ENCODE measurements around the gene SHE.

Gene SHE

DNA sequence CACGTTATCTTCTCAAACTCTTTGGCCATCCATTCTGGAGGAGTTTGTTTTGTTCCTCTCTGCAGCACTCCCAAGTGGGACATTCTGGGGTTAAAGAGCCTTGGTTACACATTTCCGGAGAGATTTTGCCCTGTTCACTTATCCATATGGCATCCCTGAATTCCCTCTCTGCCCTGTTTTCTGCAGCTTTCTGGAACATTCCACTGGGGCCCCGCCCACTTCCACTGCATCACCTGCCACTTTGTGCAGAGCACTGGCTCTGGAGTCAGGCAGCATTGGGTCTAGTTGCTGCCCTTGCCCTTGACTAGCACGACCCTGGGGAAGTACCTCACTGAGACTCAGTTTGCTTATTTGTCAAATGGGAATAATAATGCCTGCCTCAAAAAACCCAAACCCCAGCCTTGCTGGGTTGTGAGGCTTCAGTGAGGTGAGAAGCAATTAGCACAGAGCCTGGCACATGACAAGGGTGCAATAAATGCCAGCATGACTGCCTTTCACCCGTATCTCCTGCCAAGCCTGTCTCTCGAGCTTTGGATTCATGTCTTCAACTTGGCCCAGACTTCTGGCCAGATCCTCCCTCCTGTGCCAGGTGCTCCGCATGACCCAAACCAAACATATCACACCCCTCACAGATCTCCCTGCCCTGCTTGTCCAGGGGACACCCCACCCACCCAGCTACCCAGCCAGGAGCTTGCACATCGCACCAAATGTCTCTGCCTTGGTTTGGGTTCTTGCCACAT lies 58.8 kb downstream of the SHE start:
- no peak for DNase-seq

DNA sequence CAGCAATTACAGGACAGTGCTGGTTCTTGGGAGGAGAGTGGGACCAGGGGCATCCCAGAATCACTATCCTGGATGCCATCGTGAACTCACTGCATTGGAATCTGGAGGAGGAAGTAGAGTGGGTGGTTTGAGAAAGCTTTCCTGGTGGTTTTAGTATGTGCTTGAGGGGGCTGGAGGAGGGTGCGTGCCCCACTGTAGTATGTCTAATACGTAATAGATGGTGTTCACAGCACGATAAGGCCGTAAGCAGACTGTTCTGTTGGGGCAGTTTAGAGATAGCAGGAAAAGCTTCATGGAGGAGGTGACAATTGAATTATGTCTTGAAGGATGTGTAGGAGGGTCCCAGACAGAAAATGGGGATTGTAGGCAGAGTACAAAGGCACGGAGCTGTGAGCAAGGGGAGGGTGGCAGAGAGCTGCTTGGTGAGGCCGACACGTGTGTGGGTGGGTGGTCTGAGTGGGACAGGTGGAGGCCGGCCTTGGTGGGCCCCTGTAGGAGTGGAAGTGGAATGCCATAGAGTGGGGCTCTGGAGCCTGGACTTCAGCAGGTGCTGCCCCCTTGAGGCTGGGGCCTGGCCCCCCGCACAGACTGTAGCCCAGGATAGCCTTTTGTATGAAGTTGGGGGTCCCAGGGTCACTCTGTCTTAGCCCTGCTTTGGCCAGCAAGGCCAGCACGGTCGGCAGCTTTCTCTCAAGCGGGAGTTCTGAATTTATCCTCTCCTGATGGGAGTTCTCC lies 60.0 kb downstream of the SHE start:
- no peak for DNase-seq

DNA sequence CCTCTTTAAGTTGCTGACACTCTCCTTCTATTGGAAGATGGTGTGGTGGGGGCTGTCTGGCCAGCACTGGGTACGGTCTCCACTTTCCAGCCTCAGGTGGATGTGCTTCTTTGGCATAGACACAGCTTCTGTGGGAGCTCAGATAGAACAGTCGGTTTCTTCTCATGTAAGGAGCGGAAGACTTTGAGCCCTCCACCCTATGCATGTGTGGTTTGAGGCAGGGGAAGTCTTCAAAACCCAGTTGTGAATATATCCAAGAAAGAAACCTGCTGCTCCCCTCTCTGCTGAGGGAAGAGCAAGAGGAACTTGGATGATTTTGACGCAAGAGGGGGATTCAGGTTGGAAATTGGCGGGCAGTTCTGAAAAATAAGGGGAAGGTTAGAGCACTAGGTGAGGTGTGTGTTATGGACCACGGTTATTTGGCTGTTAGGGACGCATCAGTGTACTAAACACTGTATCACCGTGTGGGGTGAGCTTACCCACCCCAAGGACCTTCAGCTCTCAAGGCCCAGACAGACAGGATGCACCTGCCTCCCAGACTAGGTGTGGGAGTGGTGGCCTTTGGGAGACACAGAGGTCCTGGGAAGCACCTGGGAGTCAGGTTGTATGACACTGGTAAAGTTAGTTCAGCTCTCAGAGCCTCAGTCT lies 60.8 kb downstream of the SHE start:
- no peak for DNase-seq

DNA sequence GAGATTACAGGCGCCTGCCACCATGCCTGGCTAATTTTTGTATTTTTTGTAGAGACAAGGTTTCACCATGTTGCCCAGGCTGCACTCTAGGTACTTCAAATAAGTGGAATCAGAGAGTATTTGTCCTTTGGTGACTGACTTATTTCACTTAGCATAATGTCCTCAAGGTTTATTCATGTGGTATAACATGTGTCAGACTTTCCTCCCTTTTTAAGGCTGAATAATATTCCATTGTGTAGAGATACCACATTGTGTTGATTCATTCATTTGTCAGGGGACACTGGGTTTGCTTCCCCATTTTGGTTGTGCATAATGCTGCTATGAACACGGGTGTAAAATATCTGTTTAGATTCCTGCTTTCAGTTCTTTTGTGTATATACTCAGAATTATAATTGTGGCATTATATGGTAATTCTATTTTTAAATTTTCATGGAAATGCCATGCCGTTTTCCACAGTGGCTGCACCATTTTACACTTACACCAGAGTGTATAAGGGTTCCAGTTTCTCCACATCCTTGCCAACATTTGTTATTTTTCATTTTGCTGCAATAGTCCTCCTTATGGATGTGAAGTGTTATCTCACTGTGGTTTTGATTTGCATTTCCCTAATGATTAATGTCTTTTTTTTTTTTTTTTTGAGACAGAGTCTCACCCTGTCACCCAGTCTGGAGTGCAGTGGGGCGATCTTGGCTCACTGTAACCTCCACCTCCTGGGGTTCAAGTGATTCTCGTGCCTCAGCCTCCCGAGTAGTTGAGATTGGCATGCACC lies 62.0 kb downstream of the SHE start:
- no peak for DNase-seq

DNA sequence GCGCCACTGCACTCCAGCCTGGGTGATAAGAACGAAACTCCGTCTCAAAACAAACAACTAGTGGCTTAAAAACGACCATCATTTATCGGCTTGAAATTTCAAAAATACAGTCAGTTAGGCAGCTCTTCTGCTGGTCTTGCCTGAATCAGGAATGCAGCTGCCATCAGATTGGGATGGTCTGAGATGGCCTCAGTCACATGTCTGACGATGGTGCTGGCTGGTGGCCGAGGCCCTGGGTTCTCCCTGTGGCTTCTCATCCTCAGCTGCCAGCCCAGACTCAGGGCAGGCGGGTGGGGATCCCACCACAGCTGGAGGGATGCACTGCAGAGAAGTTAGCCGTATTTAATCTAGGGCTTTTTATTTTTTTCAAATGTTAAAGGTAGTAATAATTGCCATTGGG lies 65.8 kb downstream of the SHE start:
- no peak for DNase-seq

DNA sequence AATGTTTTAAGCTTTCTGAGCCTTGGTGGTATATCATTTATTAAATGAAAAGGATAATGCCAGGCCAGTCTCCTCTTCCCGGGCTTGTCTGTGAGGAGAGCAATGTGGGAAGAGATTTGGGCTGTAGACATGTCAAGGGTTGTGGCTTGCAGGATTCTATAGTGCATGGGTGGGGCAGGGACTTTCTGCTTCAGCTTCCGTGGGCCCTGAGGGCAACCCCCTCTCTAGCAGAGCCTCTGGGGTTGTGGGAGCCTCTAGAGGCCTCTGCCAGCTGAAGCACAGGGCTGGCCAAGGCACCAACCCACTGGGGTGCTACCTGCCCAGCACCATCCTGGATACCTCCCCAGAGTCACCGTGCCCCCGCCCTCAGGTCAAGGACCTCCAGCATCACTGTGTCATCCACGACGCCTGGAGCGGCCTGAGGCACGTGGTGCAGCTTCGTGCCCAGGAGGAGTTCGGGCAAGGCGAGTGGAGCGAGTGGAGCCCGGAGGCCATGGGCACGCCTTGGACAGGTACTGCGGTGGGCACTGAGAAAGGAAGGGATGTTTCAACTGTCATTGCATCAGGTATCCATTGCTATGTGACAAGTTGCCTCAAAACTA lies 66.5 kb downstream of the SHE start:
- no peak for DNase-seq

DNA sequence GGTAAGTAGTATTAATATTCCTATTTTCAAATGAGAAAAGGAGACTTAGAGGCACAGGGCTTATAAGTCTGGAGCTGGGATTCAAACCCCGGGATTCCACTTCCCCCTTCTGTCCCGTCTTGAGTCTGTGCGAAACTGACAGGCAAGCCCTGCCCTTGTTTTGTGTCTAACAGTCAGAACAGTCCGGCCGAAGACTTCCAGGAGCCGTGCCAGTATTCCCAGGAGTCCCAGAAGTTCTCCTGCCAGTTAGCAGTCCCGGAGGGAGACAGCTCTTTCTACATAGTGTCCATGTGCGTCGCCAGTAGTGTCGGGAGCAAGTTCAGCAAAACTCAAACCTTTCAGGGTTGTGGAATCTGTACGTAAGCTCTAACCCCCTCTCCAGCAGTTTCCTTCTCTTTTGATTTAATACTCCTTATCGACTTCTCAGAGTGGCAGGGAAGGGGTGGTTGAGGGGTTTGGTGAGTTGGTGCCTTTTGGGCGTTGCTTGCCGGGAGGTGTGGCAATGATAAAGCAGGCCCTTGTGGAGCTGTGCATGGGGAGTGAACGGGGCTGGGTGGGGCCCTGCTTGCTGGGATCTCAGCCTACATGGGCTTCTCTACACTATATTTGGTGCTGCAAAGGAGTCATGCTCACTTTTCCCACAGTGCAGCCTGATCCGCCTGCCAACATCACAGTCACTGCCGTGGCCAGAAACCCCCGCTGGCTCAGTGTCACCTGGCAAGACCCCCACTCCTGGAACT lies 67.7 kb downstream of the SHE start:
- DNase-seq = no peak

DNA sequence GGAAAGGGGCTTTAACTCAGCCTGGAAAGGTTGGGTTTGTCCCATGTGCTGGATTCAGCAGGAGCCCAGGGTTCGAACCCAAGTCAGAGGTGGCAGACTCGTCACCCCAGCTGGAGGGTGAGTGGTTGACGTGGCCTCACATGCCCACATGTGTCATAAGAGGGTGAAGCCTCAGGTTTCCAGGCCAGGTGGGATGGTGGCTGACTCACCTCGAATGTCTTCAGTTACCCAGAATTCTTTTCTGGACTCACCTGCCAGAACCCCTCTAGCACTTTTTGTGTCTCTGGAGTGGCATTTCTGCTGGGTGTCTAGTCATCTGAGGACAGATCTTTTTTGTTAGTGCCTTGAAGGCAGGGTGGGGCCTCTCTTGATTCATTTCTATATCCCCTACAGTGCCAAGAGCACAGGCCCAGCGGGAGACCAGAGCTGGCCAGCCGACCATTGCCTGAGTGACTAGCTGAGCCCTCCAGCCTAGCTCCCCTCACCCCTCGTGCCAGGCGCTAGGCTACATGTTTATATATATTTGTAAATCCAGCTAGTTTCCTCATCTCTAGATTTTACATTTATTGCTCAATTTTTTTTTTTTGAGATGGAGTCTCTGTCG lies 68.9 kb downstream of the SHE start:
- DNase-seq = peak; percentile 45

DNA sequence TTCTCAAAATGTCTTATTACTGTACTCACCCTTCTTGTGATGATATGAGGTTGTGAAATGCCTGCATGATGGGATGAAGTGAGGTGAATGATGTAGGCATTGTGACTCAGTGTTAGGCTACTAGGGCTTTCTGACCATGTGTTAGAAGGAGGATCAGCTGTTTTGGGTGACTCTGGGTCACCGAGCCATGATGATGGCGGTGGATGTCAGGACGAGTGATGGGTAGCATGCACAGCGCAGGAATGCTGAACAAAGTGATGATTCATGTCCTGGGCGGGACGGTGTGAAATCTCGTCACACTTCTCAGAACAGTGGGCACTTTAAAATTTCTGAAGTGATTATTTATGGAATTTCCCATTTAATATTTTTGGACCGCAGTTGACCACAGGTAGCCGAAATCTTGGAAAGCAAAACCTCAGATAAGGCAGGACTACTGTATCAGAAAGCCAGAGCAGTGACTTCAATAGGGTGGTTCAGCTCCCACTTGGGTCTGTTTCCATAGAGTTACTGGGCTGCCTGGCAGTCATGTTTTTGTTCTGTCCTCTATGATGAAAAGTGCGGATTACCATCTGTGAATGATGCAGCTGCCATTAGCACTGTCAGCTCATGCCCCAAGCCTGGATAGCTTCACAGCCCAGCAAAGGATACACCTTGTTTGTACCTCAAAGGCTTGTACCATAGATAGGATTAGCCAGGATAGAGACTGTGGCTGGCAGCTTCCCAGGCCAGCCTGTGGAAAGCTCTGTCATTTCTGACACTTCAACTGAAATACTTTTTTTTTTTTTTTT lies 70.4 kb downstream of the SHE start:
- no peak for DNase-seq

DNA sequence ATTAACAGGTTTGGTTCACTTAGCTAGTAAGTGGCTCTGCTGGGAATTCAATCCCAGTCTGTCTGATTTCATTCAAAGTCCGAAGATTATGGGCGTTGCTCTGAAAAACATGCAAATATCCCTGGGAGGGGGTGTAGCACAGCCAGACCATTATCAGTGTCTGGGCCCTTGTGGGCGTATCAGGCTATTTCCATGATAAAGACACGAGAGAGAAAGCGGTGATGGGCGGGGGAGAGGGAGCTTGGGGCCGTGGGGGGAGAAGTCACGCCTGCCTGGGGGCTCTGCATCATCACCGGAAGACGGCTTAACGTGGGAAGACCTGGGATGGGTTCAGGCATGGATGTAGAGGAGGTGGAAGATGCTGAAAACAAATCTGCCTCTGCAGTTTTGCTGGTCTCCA lies 71.3 kb downstream of the SHE start:
- no peak for DNase-seq

DNA sequence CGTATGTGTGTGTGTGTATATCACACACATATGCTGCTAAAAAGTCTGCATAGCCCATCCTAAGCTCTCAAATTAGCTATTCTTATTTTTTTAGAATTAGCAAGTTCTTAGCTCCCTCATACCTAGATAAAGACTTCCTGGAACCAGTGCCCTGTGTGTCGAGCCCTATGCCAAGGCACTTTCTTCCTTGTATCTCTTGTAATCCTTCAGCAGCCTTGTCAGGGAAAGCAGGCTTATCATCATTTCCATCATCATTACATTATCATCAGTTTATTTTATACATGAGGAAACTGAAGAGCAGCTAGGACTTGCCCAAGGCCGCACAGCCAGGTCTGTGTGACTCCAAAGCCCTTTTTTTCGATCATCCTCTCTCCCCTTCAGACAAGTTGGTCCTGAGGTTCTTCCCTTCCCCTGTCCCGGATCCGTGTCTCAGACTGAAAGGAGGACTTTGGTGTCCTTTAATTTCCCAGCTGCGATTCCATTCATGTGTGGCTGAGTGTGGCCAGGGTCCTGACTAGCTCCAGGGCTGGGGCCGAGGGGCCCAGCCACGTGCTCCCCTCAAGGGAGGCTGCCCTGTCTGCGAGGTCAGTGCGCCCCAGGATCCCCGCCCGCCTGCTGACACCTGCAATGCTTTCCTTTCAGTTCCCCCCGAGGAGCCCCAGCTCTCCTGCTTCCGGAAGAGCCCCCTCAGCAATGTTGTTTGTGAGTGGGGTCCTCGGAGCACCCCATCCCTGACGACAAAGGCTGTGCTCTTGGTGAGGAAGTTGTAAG lies 72.2 kb downstream of the SHE start:
- no peak for DNase-seq

Data from activated T-cell treated with anti-CD3 and anti-CD28 coated beads for 4 hours (primary cell).